B cell (primary cell): ENCODE measurements around the gene NPW.

Source experiments
- CTCF ChIP-seq: fragments of 200-600 bp; IDR thresholded peaks from one replicate; pipeline ENCODE4 v1.8.0; 2022; ENCODE audit warnings: antibody characterized with exemption, mild to moderate bottlenecking
- EZH2 ChIP-seq: IDR thresholded peaks from 2 replicates; pipeline ENCODE4 v1.6.1; 2012; ENCODE audit warnings: borderline replicate concordance, low read depth, mild to moderate bottlenecking, moderate library complexity, low read length; ENCODE audit not compliant: insufficient read depth, poor library complexity, severe bottlenecking

DNA sequence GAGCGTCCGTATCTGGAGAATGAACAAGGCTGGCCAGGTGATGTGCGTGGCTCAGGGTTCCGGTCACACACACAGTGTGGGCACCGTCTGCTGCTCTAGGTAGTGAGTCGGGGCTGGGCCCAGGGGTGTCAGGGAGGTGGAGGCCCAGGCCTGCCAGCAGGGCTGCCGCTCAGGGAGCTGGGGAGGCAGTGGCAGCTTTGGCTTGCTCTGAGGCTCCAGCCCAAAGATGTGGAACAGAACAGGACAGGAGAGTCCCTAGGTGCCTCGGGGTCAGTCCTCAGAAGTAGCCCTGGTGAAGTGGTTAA lies 43.4 kb upstream of the NPW start:
- TF ChIP-seq CTCF: no peak
- no peak for TF ChIP-seq EZH2
